NOMO-1 treated with dmso at 0.1 percent for 144 hours (cell line): Measurements from ENCODE around the gene UNC13C.

Source experiments
- DNase-seq: peaks from one replicate; lab custom pipeline; 2025; ENCODE audit not compliant: unreplicated experiment; lab: John Stamatoyannopoulos, UW

Gene UNC13C

GRCh38 chr15:54559405-54560069 lies 581.3 kb downstream of the UNC13C start:
- no peak for DNase-seq

- DNase-seq = no peak
These were observed 582.2 kb downstream of the UNC13C start for GRCh38 chr15:54560417-54560816.

- DNase-seq = peak; percentile 13
These were observed 585.9 kb downstream of the UNC13C start for GRCh38 chr15:54564166-54564565.

DNA sequence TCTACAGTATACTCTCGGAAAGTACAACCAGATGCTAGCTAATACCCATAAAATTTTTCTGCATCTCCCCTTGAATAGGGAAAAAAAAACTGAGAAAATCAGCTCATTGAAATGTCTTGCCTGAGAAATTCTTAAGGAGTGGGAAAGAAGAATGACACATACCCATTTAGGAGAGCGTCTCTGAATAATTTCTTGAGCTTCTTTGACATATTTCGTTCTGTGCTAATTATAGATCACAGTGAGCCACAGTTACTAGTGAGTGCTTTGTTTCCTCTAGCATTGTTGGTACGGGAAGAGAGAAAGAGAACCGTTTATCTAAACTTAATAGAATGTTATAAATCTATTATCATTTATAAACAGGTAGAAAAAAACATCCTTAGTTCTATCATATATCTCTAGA lies 588.4 kb downstream of the UNC13C start:
- no peak for DNase-seq

GRCh38 chr15:54567408-54568035 lies 589.3 kb downstream of the UNC13C start:
- no peak for DNase-seq

- no peak for DNase-seq
These were observed 590.1 kb downstream of the UNC13C start for GRCh38 chr15:54568381-54568780.

DNA sequence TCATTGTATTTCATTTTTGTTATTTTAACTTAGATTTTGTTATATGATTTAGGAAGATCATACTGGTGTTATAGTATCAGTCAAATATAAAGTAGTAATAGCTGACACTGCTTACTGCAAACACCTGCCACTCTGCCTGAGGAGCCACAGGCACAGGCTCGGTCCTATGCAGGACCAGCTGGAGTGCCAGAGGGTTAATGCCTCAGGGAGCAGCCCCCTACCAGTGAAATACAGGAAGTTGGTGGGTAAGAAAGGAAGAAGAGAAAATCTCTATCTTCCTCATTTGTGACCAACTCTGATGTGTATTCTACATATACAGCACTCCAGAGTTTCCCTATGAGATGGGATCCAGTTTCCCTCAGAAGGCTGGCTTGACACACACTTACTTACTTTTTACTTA lies 593.3 kb downstream of the UNC13C start:
- no peak for DNase-seq

GRCh38 chr15:54575586-54575985 lies 597.3 kb downstream of the UNC13C start:
- no peak for DNase-seq

DNA sequence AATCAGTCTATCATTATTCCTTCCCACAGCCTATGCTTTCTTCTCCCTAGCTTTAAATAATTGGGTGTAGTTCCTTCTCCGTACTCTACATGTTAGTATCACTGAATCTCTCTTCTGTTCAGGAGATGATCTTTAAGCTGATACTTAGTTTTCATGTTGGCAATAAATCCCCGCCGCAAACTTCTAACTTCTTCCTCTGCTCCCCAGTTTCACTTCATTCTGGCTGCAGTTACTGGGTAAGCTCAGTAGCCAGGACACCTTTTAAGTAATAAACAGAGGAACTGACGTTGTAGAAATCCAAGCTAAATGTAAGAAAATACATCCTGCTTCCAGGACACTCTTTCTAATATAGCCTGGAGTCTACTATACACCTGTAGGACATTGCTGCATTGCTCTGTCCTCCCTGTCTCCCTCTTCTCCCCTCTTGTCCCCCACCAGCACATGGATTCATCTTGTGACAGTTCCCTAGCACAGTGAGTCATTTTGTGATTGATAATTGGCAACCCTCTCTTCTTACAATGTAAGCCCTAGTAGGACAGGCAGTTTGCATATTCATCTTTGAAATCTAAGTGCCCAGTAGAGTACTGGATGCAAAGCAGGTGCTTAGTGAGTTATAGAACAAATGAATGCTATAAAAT lies 598.2 kb downstream of the UNC13C start:
- peak; percentile 50 for DNase-seq

GRCh38 chr15:54577476-54578250 lies 599.4 kb downstream of the UNC13C start:
- no peak for DNase-seq

GRCh38 chr15:54579855-54580254 lies 601.6 kb downstream of the UNC13C start:
- DNase-seq = no peak

- DNase-seq = no peak
These were observed 602.4 kb downstream of the UNC13C start for GRCh38 chr15:54580643-54581042.

GRCh38 chr15:54582863-54583643 lies 604.8 kb downstream of the UNC13C start:
- no peak for DNase-seq

DNA sequence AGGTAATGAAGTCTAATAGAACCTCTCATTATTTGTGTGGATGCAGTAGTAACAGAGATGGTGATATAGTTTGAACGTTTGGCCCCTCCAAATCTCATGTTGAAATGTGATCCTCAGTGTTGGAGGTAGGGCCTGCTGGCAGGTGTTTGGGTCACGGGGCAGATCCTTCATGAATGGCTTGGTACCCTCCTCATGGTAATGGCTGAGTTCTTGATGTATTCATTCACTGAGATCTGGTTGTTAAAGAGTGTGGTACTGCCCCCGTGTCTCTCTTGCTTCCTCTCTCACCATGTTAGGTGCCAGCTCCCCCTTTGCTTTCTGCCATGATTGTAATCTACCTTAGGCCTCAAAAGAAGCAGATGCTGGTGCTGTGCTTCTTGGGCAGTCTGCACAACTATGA lies 606.8 kb downstream of the UNC13C start:
- no peak for DNase-seq

- no peak for DNase-seq
These were observed 615.9 kb downstream of the UNC13C start for GRCh38 chr15:54594115-54594514.

DNA sequence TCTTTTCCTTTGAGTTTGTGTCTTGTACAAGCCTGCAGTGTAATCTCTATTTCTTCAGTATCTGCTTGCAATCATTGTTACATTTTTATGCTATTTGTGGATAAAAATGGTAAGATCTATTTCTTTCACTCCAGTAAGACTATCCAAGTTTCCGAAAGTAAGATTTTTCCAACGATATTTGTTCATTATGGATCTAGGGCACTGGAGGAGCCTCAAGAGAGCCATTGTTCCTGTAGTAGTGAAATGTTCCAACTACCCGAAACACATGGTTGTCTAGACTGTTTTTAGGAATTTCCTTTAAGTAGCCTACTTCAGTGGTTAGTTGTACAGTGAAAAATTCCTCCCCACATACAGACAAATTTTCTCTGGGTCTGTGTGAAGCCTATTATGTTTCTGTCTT lies 621.1 kb downstream of the UNC13C start:
- no peak for DNase-seq

- no peak for DNase-seq
These were observed 626.8 kb downstream of the UNC13C start for GRCh38 chr15:54605043-54605442.

GRCh38 chr15:54605556-54605955 lies 627.3 kb downstream of the UNC13C start:
- no peak for DNase-seq

DNA sequence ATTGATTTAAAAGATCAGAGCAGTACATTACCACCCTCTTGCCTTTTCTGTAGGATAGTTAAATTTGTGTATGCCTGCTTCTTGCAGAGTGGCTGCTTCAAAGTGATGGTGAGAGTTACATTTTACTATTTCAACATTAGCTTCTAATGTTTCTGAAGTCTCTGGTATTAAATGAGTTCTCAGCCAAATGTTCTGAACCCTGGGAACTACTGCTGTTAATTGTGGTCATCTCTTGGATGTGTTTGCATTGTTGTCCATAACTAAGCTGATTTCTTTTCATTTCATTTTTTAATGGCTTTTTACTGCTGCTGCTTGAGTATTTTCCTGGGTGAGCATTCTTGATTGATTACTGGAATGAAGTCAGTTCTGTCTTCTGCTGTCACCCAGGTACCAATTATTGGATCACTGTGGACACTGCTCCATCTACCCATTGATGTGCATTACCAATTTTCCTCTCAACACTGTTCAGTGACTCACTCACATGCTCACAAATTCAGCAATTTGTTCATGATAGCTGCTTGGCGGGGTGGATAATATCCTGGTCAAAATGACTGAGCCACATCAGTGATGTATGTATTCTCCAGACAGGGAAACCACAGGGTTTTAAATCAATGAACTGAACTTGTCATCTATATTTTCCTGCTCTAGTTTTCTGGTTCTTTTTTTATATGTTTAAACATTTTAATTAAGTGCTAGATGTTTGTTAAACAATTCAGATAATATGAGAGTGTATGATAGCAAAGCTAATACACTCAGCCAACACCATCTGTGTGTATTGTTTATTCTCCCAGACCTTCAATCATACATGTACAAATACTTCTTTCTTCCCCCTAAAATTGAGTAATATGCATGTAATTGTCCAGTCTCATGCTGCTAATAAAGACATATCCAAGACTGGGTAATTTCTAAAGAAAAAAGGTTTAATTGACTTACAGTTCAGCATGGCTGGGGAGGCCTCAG lies 630.9 kb downstream of the UNC13C start:
- DNase-seq = no peak

- no peak for DNase-seq
These were observed 639.9 kb downstream of the UNC13C start for GRCh38 chr15:54618120-54618519.
